ENCODE measurements around the gene CRLF1.

Gene CRLF1

GRCh38 chr19:18543814-18544475 is 62.7 kb downstream of the CRLF1 start:
- peak; percentile 93 for DNase-seq

All from activated CD4-positive, alpha-beta T cell treated with anti-CD3 and anti-CD28 coated beads, Interleukin-10, Interleukin-2, amounts not matched to agents 100 ng/mL and 50 ng/mL, durations not matched to agents 16 hours and 8 hours (primary cell).